G401 (cell line): Measurements from ENCODE around the gene G0S2. TPM values are rescaled to one million over a fixed set of nuclear protein-coding genes. Genes with fewer than 3 reads are reported as not detected.

Experiments used
- DNase-seq: peaks from one replicate; pipeline ENCODE4 v3.0.0-alpha.2; 2015; ENCODE audit warnings: low spot score
- in situ Hi-C: cut with HindIII; loops from 2 replicates; pipeline ENCODE4 v1.10.0; 2016; ENCODE audit warnings: low sequenced_read_pairs, mixed read lengths
- total RNA-seq: library from RNA; depleted of rRNA; stranded (reverse); fragments of >200 nt; shearing (Covaris generic); gene quantifications from 2 replicates; pipeline ENCODE4 v1.2.3, GENCODE V29; 2014; rRNA removed

G0S2 gene
- total RNA-seq, 1 experiment from 2014 or later: not detected

- in situ Hi-C loops: no loop called here
- DNase-seq: no peak
These were observed 31.4 kb downstream of the G0S2 start for GRCh38 chr1:209706622-209707021.

GRCh38 chr1:209707308-209707707 is 32.1 kb downstream of the G0S2 start:
- no peak for DNase-seq
- in situ Hi-C loops: no loop called here

GRCh38 chr1:209708297-209708696 is 33.1 kb downstream of the G0S2 start:
- DNase-seq: no peak
- in situ Hi-C loops: no loop called here

GRCh38 chr1:209710093-209710492 is 34.9 kb downstream of the G0S2 start:
- in situ Hi-C loops: no loop called here
- no peak for DNase-seq

GRCh38 chr1:209710847-209711246 is 35.6 kb downstream of the G0S2 start:
- in situ Hi-C loops: no loop called here
- DNase-seq: no peak

GRCh38 chr1:209714338-209714737 is 39.1 kb downstream of the G0S2 start:
- DNase-seq: no peak
- in situ Hi-C loops: no loop called here

GRCh38 chr1:209715314-209715713 is 40.1 kb downstream of the G0S2 start:
- DNase-seq: no peak
- in situ Hi-C loops: no loop called here

- in situ Hi-C loops: no loop called here
- no peak for DNase-seq
These were observed 42.6 kb downstream of the G0S2 start for GRCh38 chr1:209717818-209718217.

- DNase-seq: no peak
- in situ Hi-C loops: no loop called here
These were observed 45.1 kb downstream of the G0S2 start for GRCh38 chr1:209720326-209720725.

- in situ Hi-C loops: no loop called here
- DNase-seq: no peak
These were observed 45.6 kb downstream of the G0S2 start for GRCh38 chr1:209720826-209721225.

GRCh38 chr1:209721323-209721722 is 46.1 kb downstream of the G0S2 start:
- DNase-seq: no peak
- in situ Hi-C loops: no loop called here

- in situ Hi-C loops: no loop called here
- no peak for DNase-seq
These were observed 48.1 kb downstream of the G0S2 start for GRCh38 chr1:209723265-209723664.

- DNase-seq: no peak
- in situ Hi-C loops: no loop called here
These were observed 48.8 kb downstream of the G0S2 start for GRCh38 chr1:209723756-209724693.

Other genes with a start within 250 kb of the G0S2 start
- gene CAMK1G, start 91.7 kb upstream of the G0S2 start, total RNA-seq: 1.5 and 2.3 TPM in 2 replicates
- gene LAMB3, start 23.0 kb upstream of the G0S2 start, total RNA-seq: not detected in 2 replicates
- not detected in 2 replicates for gene HSD11B1, start 29.4 kb downstream of the G0S2 start, total RNA-seq
- 0.10 TPM in 1 of 2 replicates, not detected in the other for gene TRAF3IP3, start 80.6 kb downstream of the G0S2 start, total RNA-seq
- 6.2 and 9.0 TPM in 2 replicates for gene C1orf74, start 109.1 kb downstream of the G0S2 start, total RNA-seq
- gene IRF6, start 130.7 kb downstream of the G0S2 start, total RNA-seq: not detected in 2 replicates
- 9.7 and 13.5 TPM in 2 replicates for gene UTP25, start 152.6 kb downstream of the G0S2 start, total RNA-seq